ENCODE measurements around the gene COL15A1.
"Not testable (repeated sequence)": the region's sequence is repeated elsewhere in the genome, so short reads cannot be mapped to it uniquely, and the experiment has no call there.

Gene COL15A1

DNA sequence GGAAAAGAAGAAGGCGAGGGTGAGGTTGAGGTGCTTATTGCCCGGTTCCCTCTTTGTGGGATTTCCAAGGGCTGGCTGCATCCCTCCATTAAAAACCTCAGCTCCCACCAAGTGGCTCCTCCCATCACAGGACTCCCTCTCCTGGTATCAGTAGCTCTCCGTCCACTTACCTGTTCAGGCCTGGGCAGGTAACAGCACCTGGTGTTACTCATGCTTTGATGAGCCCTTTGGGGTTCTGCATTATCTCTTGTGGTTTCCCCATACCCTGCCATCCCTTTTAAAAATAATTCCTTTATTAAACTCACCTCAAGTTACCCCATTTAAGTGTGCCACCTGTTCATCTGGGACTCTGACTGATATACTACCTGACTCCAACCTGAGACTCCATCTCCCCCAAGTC lies 143.8 kb downstream of the COL15A1 start:
- H3K4me3 ChIP-seq (ENCODE audit: control insufficient read depth, low read depth, low read length), result no peak overlapping the region
- TF ChIP-seq CTCF (IDR thresholded peaks at IDR 0.05; ENCODE audit: control insufficient read depth, insufficient read depth, low read depth, low read length, missing control alignments), result no peak
- DNase-seq (ENCODE audit: low read depth), result no peak

GRCh38 chr9:99090336-99091130 lies 146.8 kb downstream of the COL15A1 start:
- no peak for TF ChIP-seq CTCF (IDR thresholded peaks at IDR 0.05; ENCODE audit: control insufficient read depth, insufficient read depth, low read depth, low read length, missing control alignments)
- no peak for DNase-seq (ENCODE audit: low read depth)
- H3K4me3 ChIP-seq (ENCODE audit: control insufficient read depth, low read depth, low read length), result no peak overlapping the region

- no peak overlapping the region for H3K4me3 ChIP-seq (ENCODE audit: control insufficient read depth, low read depth, low read length)
- no peak for TF ChIP-seq CTCF (IDR thresholded peaks at IDR 0.05; ENCODE audit: control insufficient read depth, insufficient read depth, low read depth, low read length, missing control alignments)
- no peak for DNase-seq (ENCODE audit: low read depth)
Measured at GRCh38 chr9:99092643-99093491, 149.2 kb downstream of the COL15A1 start.

- no peak for TF ChIP-seq CTCF (IDR thresholded peaks at IDR 0.05; ENCODE audit: control insufficient read depth, insufficient read depth, low read depth, low read length, missing control alignments)
- DNase-seq (ENCODE audit: low read depth), result no peak
- H3K4me3 ChIP-seq (ENCODE audit: control insufficient read depth, low read depth, low read length), result no peak overlapping the region
Measured at GRCh38 chr9:99093492-99093791, 149.7 kb downstream of the COL15A1 start.

GRCh38 chr9:99095565-99095964 lies 151.9 kb downstream of the COL15A1 start:
- TF ChIP-seq CTCF (IDR thresholded peaks at IDR 0.05; ENCODE audit: control insufficient read depth, insufficient read depth, low read depth, low read length, missing control alignments), result no peak
- H3K4me3 ChIP-seq (ENCODE audit: control insufficient read depth, low read depth, low read length), result no peak overlapping the region
- DNase-seq (ENCODE audit: low read depth), result no peak

DNA sequence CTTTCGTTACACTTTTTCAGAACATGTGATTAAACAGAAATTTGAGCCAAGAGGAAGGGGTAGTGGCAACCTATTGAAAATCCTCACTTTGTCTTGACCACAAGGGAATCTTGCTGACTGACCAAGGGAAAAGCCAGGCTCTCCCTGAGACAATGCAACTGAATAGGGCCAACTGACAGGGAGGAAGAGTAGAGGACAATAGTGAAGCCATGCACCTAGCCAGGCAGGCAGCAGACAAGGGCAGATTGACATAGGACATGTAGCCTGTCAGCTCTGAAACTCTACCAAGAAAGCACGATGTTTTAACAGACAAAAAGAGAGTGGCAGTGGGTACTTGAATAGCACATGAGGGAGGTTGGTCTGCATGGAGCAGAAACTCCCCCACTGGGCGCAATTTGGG lies 152.7 kb downstream of the COL15A1 start:
- no peak for TF ChIP-seq CTCF (IDR thresholded peaks at IDR 0.05; ENCODE audit: control insufficient read depth, insufficient read depth, low read depth, low read length, missing control alignments)
- H3K4me3 ChIP-seq (ENCODE audit: control insufficient read depth, low read depth, low read length), result no peak overlapping the region
- no peak for DNase-seq (ENCODE audit: low read depth)

DNA sequence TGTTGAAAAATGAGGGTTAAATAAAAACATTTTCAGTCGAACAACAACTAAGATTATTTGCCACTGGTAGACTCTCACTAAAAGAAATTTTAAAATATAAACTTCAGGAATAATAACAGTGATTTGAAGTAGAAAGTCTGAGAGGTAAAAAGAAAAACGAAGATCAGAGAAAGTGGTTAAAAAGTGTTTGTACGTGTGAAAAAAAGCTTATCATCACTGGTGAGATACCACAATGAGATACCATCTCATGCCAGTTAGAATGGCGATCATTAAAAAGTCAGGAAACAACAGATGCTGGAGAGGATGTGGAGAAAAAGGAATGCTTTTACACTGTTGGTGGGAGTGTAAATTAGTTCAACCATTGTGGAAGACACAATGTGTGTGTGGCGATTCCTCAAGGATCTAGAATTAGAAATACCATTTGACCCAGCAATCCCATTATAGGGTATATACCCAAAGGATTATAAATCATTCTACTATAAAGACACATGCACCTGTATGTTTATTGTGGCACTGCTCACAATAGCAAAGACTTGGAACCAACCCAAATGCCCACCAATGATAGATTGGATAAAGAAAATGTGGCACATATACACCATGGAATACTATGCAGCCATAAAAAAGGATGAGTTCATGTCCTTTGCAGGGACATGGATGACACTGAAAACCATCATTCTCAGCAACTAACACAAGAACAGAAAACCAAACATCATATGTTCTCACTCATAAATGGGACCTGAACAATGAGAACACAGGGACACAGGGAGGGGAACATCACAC lies 156.3 kb downstream of the COL15A1 start:
- not testable (repeated sequence) for DNase-seq (ENCODE audit: low read depth); H3K4me3 ChIP-seq (ENCODE audit: control insufficient read depth, low read depth, low read length)

All from AG09309 (cell line).